ENCODE results near the gene SLC35E3.
"Not testable (repeated sequence)": the region's sequence is repeated elsewhere in the genome, so short reads cannot be mapped to it uniquely, and the experiment has no call there.

SLC35E3 gene

GRCh38 chr12:68796399-68796798, 50.4 kb downstream of the SLC35E3 start:
- no peak for DNase-seq

GRCh38 chr12:68798882-68799234, 52.9 kb downstream of the SLC35E3 start:
- no peak for DNase-seq

- no peak for DNase-seq
Measured at GRCh38 chr12:68800294-68800693, 54.3 kb downstream of the SLC35E3 start.

GRCh38 chr12:68801124-68801523, 55.1 kb downstream of the SLC35E3 start:
- DNase-seq = not testable (repeated sequence)

- DNase-seq = not testable (repeated sequence)
Measured at GRCh38 chr12:68802372-68802745, 56.4 kb downstream of the SLC35E3 start.

- not testable (repeated sequence) for DNase-seq
Measured at GRCh38 chr12:68802911-68803651, 57.1 kb downstream of the SLC35E3 start.

GRCh38 chr12:68803948-68804656, 58.1 kb downstream of the SLC35E3 start:
- DNase-seq = no peak

- DNase-seq = no peak
Measured at GRCh38 chr12:68804657-68805591, 58.9 kb downstream of the SLC35E3 start.

GRCh38 chr12:68805592-68806120, 59.7 kb downstream of the SLC35E3 start:
- no peak for DNase-seq

- no peak for DNase-seq
Measured at GRCh38 chr12:68806488-68807237, 60.7 kb downstream of the SLC35E3 start.

- DNase-seq = not testable (repeated sequence)
Measured at GRCh38 chr12:68807274-68807575, 61.2 kb downstream of the SLC35E3 start.

GRCh38 chr12:68807576-68808387, 61.8 kb downstream of the SLC35E3 start, which contains the start of gene MDM2:
Gene MDM2, plus strand, starts transcription at chr12:68808177. Its CDS starts 301 bp downstream, at chr12:68808478.
- peak; percentile 92 for DNase-seq

- DNase-seq = peak; percentile 52
Measured at GRCh38 chr12:68808388-68809189, 62.6 kb downstream of the SLC35E3 start.

- no peak for DNase-seq
Measured at GRCh38 chr12:68809190-68810026, 63.4 kb downstream of the SLC35E3 start.

- not testable (repeated sequence) for DNase-seq
Measured at GRCh38 chr12:68810027-68810389, 64.0 kb downstream of the SLC35E3 start.

- not testable (repeated sequence) for DNase-seq
Measured at GRCh38 chr12:68811573-68811972, 65.6 kb downstream of the SLC35E3 start.

GRCh38 chr12:68812553-68813241, 66.7 kb downstream of the SLC35E3 start:
- no peak for DNase-seq

- no peak for DNase-seq
Measured at GRCh38 chr12:68813242-68813593, 67.2 kb downstream of the SLC35E3 start.

Measured in midbrain (tissue), 1 donor.